Heart left ventricle (tissue), 13 donors: Measurements from ENCODE around the gene PLEKHM2.

Source experiments
- POLR2A ChIP-seq, 2 donors: fragments of 450-650 bp; IDR thresholded peaks; one replicate each; pipeline ENCODE4 v1.6.1; 2017; ENCODE audit warnings: antibody characterized with exemption in 2 of 2, mild to moderate bottlenecking in 2 of 2, moderate library complexity in 2 of 2
- TF ChIP-seq, protein P1 (sequence below), 12 donors: fragments of 200-600 bp; sonication (generic) in 4 of 12; IDR thresholded peaks; one replicate each; pipeline versions ENCODE4 v1.5.0 to v1.8.0; 2018 to 2022; ENCODE audit warnings: antibody characterized with exemption in 12 of 12, mild to moderate bottlenecking in 5 of 12
- donor health status: ischemic (EF 13 %, LVEDD 7.1; RV severe dilation, severe dysfunction).
- donor health status: DM: no; HTN: yes; CAD: no.
- donor health status: DM: no; HTN: no; CAD: no.
- donor health status: ischemic (EF 25% LVEDD 6.9; RV normal size, moderate dysfunction).
- donor health status: ischemic (EF 25% LVEDD 5.7; RV mildly dilated, moderate dysfunction).
- donor health status: ischemic (EF 35%, LVEDD 5.7; RV mildly dilated, moderate dysfunction).
- donor health status: nonischemic (EF 11% LVEDD 7.7; RV severe dilation, severe dysfunction).
- donor health status: DM: yes; HTN: yes; CAD: no.
- donor health status: PGD.
- donor health status: ischemic (EF 29% LVEDD 5.4; RV normal size, mild dysfunction).
- donor health status: nonischemic (EF 23%, LVEDD 6.1; RV moderate dilation, normal function).

DNA sequence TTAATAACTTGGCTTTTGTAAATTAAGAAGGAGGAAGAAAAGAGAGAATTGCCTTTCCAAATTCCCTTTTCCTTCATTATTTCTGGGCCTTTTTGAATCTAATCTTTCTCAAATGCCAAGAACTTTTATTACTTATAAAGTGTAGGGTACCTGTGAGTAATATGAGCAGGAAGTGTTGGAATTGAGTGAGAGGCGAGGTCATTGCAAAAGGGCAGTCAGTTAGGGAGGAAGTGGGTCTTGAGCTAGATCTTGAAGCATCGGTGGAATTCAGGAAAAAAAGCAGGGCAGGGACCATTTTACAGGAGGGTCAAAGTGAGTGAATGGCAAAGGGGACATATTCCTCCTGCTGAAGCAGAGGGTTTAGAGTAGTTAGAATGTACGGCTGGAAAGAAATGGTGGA lies 43.5 kb upstream of the PLEKHM2 start:
- TF ChIP-seq, protein P1, sequence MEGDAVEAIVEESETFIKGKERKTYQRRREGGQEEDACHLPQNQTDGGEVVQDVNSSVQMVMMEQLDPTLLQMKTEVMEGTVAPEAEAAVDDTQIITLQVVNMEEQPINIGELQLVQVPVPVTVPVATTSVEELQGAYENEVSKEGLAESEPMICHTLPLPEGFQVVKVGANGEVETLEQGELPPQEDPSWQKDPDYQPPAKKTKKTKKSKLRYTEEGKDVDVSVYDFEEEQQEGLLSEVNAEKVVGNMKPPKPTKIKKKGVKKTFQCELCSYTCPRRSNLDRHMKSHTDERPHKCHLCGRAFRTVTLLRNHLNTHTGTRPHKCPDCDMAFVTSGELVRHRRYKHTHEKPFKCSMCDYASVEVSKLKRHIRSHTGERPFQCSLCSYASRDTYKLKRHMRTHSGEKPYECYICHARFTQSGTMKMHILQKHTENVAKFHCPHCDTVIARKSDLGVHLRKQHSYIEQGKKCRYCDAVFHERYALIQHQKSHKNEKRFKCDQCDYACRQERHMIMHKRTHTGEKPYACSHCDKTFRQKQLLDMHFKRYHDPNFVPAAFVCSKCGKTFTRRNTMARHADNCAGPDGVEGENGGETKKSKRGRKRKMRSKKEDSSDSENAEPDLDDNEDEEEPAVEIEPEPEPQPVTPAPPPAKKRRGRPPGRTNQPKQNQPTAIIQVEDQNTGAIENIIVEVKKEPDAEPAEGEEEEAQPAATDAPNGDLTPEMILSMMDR (IDR thresholded peaks at IDR 0.05), result no peak
- no peak for TF ChIP-seq POLR2A (IDR thresholded peaks at IDR 0.05)
